ENCODE results near the gene MOB2.

DNA sequence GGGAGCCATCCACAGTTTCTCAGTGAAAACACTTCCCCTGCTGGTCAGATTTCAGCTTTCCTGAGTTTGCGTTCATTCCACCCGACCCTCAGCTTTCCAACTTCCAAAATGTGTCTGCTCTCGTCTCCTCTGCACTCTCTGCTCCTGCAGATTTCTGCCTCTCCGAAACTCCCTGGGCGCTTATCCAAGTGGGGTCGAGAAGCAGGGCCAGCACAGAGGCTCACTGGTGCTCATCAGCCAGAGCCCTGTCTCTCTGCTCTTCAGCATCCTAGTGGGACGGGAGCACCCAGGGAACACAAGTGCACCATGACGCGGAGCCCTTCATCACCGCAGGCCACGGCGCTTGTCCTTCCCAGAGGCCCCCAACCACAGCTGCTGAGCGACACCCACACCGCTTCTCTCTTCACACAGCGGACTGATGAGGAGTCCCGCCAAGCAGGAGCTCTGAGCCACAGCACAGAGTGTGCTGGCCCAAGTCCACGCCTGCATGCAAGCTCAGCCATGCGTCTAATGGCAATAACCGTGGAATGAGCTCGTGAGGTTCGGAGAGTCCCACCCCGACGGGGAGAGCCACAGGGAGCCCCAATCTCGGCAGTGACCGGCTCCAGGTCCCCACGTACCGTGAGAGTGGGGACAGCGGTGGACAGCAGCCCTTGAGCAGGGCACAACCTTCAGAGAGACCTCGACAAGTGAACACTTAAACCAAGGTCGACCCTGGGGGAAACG, 27.9 kb upstream of the MOB2 start:
- TF ChIP-seq, protein P1, sequence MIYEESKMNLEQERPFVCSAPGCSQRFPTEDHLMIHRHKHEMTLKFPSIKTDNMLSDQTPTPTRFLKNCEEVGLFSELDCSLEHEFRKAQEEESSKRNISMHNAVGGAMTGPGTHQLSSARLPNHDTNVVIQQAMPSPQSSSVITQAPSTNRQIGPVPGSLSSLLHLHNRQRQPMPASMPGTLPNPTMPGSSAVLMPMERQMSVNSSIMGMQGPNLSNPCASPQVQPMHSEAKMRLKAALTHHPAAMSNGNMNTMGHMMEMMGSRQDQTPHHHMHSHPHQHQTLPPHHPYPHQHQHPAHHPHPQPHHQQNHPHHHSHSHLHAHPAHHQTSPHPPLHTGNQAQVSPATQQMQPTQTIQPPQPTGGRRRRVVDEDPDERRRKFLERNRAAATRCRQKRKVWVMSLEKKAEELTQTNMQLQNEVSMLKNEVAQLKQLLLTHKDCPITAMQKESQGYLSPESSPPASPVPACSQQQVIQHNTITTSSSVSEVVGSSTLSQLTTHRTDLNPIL (CRISPR knock-in tag; IDR thresholded peaks at IDR 0.05; ENCODE audit: low read depth): no peak
- TF ChIP-seq, protein P2, sequence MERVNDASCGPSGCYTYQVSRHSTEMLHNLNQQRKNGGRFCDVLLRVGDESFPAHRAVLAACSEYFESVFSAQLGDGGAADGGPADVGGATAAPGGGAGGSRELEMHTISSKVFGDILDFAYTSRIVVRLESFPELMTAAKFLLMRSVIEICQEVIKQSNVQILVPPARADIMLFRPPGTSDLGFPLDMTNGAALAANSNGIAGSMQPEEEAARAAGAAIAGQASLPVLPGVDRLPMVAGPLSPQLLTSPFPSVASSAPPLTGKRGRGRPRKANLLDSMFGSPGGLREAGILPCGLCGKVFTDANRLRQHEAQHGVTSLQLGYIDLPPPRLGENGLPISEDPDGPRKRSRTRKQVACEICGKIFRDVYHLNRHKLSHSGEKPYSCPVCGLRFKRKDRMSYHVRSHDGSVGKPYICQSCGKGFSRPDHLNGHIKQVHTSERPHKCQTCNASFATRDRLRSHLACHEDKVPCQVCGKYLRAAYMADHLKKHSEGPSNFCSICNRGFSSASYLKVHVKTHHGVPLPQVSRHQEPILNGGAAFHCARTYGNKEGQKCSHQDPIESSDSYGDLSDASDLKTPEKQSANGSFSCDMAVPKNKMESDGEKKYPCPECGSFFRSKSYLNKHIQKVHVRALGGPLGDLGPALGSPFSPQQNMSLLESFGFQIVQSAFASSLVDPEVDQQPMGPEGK (CRISPR knock-in tag; IDR thresholded peaks at IDR 0.05; ENCODE audit: borderline replicate concordance): no peak
- TF ChIP-seq, protein P3, sequence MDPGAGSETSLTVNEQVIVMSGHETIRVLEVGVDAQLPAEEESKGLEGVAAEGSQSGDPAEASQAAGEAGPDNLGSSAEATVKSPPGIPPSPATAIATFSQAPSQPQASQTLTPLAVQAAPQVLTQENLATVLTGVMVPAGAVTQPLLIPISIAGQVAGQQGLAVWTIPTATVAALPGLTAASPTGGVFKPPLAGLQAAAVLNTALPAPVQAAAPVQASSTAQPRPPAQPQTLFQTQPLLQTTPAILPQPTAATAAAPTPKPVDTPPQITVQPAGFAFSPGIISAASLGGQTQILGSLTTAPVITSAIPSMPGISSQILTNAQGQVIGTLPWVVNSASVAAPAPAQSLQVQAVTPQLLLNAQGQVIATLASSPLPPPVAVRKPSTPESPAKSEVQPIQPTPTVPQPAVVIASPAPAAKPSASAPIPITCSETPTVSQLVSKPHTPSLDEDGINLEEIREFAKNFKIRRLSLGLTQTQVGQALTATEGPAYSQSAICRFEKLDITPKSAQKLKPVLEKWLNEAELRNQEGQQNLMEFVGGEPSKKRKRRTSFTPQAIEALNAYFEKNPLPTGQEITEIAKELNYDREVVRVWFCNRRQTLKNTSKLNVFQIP (CRISPR knock-in tag; IDR thresholded peaks at IDR 0.05; ENCODE audit: borderline replicate concordance, low read depth): no peak
- TF ChIP-seq, protein P4, sequence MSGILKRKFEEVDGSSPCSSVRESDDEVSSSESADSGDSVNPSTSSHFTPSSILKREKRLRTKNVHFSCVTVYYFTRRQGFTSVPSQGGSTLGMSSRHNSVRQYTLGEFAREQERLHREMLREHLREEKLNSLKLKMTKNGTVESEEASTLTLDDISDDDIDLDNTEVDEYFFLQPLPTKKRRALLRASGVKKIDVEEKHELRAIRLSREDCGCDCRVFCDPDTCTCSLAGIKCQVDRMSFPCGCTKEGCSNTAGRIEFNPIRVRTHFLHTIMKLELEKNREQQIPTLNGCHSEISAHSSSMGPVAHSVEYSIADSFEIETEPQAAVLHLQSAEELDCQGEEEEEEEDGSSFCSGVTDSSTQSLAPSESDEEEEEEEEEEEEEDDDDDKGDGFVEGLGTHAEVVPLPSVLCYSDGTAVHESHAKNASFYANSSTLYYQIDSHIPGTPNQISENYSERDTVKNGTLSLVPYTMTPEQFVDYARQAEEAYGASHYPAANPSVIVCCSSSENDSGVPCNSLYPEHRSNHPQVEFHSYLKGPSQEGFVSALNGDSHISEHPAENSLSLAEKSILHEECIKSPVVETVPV (CRISPR knock-in tag; IDR thresholded peaks at IDR 0.05): no peak
- no peak for TF ChIP-seq ZFP3 (CRISPR knock-in tag; IDR thresholded peaks at IDR 0.05)
